PC-9 (cell line): ENCODE results near the gene MASP1. TPM values are rescaled to one million over a fixed set of nuclear protein-coding genes. Genes with fewer than 3 reads are reported as not detected.
A peak's percentile ranks its signal among the peaks of the same experiment; 100 is the strongest.

Experiments used
- BruUV-seq: library from RNA; stranded (reverse); fragments of 400-500 nt; replicated peaks from 2 replicates; lab custom pipeline; 2021; lab: Mats Ljungman, UMichigan
- CTCF ChIA-PET: fragments of 300-600 bp; sonication (Branson Sonifier 250); formaldehyde crosslinking; loops from one replicate; lab custom pipeline; 2022; ENCODE audit warnings: antibody characterized with exemption; lab: Charles Lee
- POLR2A ChIA-PET: fragments of 300-600 bp; sonication (Branson Sonifier 250); formaldehyde crosslinking; loops from one replicate; lab custom pipeline; 2022; ENCODE audit warnings: antibody characterized with exemption; ENCODE audit not compliant: unreplicated experiment; lab: Charles Lee
- DNase-seq, 2 experiments: peaks; one replicate each; pipeline versions ENCODE4 v3.0.0 to v3.0.0-alpha.2; 2015 to 2022; ENCODE audit warnings: mixed read lengths in 1 of 2
- H2AFZ ChIP-seq: fragments of 200-600 bp; sonication (generic); 2 replicates; pipeline ENCODE4 v1.8.1; 2017; ENCODE audit warnings: antibody characterized with exemption
- H3F3A ChIP-seq: fragments of 200-600 bp; sonication (generic); 2 replicates; pipeline ENCODE4 v1.8.1; 2017; ENCODE audit warnings: antibody characterized with exemption, mild to moderate bottlenecking, low read depth; ENCODE audit not compliant: insufficient read depth
- H3K27ac ChIP-seq: fragments of 200-600 bp; sonication (generic); 2 replicates; pipeline ENCODE4 v1.6.1; 2016; ENCODE audit warnings: mixed run types
- H3K27me3 ChIP-seq: fragments of 200-600 bp; sonication (generic); 2 replicates; pipeline ENCODE4 v1.6.1; 2016; ENCODE audit warnings: low read depth, mixed run types; ENCODE audit not compliant: insufficient read depth
- H3K36me3 ChIP-seq: fragments of 200-600 bp; sonication (generic); 2 replicates; pipeline ENCODE4 v1.6.1; 2016; ENCODE audit warnings: low read depth, mixed run types
- H3K4me1 ChIP-seq: fragments of 200-600 bp; sonication (generic); replicated peaks from 2 replicates; pipeline ENCODE4 v1.6.1; 2016; ENCODE audit warnings: mixed run types; ENCODE audit not compliant: insufficient read depth
- H3K4me2 ChIP-seq: fragments of 200-600 bp; sonication (generic); 2 replicates; pipeline ENCODE4 v1.6.1; 2017; ENCODE audit warnings: mixed run types
- H3K4me3 ChIP-seq: fragments of 200-600 bp; sonication (generic); 2 replicates; pipeline ENCODE4 v1.6.1; 2016; ENCODE audit warnings: mixed run types
- H3K79me2 ChIP-seq: fragments of 200-600 bp; sonication (generic); 2 replicates; pipeline ENCODE4 v1.6.1; 2017; ENCODE audit warnings: low read depth, mixed run types
- H3K9me2 ChIP-seq: fragments of 200-600 bp; sonication (generic); 2 replicates; pipeline ENCODE4 v1.8.1; 2017; ENCODE audit warnings: mild to moderate bottlenecking; ENCODE audit not compliant: insufficient read depth
- H3K9me3 ChIP-seq: fragments of 200-600 bp; sonication (generic); 2 replicates; pipeline ENCODE4 v1.8.1; 2016; ENCODE audit warnings: low read depth; ENCODE audit not compliant: insufficient read depth
- H4K20me1 ChIP-seq: fragments of 200-600 bp; sonication (generic); 2 replicates; pipeline ENCODE4 v1.8.1; 2017; ENCODE audit not compliant: insufficient read depth
- EZH2 ChIP-seq: fragments of 200-600 bp; sonication (generic); IDR thresholded peaks from 2 replicates; pipeline ENCODE4 v1.8.0; 2017; ENCODE audit warnings: antibody characterized with exemption, low read depth
- intact Hi-C: fragments of 100-400 bp; cut with micrococcal nuclease; formaldehyde crosslinking; loops from one replicate; pipeline ENCODE4 v1.10.0; 2022; ENCODE audit not compliant: unreplicated experiment
- total RNA-seq: library from RNA; stranded (reverse); gene quantifications from 2 replicates; pipeline ENCODE4 v1.2.3, GENCODE V29; 2021
- TF ChIP-seq, protein P1 (sequence below): fragments of 200-600 bp; sonication (generic); conservative IDR thresholded peaks from 2 replicates; pipeline ENCODE4 v1.6.1; 2017; ENCODE audit warnings: mixed run types, antibody characterized with exemption, mild to moderate bottlenecking, moderate library complexity

MASP1 gene
- total RNA-seq, 1 experiment from 2014 or later, result not detected

DNA sequence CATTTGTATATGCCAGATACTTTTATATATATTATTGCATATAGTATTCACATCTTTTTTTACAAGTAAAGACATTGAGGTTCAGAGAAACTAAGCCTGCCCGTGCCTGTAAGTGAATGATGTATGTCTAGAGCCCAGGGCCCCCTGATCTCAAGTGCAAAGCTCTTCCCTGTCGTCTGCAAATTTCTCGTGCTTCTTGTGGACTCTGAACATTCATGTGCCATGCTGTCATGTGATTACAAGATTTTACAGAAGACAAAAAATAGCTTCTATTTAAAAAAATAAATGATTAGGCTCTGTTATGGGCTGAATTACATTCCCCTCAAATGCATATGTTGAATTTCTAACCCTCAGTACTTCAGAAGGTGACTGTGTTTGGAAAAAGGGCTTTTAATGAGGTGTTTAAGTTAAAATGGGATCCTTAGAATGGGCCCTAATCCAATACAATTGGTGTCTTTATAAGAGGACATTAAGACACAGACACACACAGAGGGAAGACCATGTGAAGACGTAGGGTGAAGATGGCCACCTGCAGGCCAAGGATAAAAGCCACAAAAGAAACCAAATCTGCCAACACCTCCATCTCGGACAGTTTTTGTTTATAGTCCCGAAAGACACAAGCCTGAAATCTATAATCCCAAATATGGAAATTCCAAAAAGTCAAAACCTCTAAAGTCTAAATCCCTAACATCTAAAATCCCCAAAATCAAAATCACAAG lies 3.9 kb upstream of the MASP1 start:
- Histone ChIP-seq H2AFZ (no peak overlapping the region), H3K4me1 (no peaks in the 10 kb centered on the region), H4K20me1 (no peaks in the 10 kb centered on the region), H3K9me3 (no peaks in the 10 kb centered on the region), H3K4me2 (no peak overlapping the region), H3K79me2 (no peaks in the 10 kb centered on the region), H3K27me3 (0 out of 2 replicates have a peak, but pooled peaks cover 4% of the 10 kb centered on the region), H3K9me2 (no peaks in the 10 kb centered on the region), H3F3A (no peaks in the 10 kb centered on the region), H3K4me3 (no peak overlapping the region), H3K36me3 (no peaks in the 10 kb centered on the region), H3K27ac (no peak overlapping the region)
- no TSS peak for BruUV-seq
- POLR2A ChIA-PET, result interaction anchor here (0.6 kb wide), 1 partner anchor 304 kb away, joined by 4 read pairs; no protein-coding TSS in a partner anchor
- no peak for DNase-seq
- TF ChIP-seq EZH2, result no peak
- TF ChIP-seq, protein P1, sequence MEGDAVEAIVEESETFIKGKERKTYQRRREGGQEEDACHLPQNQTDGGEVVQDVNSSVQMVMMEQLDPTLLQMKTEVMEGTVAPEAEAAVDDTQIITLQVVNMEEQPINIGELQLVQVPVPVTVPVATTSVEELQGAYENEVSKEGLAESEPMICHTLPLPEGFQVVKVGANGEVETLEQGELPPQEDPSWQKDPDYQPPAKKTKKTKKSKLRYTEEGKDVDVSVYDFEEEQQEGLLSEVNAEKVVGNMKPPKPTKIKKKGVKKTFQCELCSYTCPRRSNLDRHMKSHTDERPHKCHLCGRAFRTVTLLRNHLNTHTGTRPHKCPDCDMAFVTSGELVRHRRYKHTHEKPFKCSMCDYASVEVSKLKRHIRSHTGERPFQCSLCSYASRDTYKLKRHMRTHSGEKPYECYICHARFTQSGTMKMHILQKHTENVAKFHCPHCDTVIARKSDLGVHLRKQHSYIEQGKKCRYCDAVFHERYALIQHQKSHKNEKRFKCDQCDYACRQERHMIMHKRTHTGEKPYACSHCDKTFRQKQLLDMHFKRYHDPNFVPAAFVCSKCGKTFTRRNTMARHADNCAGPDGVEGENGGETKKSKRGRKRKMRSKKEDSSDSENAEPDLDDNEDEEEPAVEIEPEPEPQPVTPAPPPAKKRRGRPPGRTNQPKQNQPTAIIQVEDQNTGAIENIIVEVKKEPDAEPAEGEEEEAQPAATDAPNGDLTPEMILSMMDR, result peak; percentile 52; the same call in 1 of the 2 replicates
- intact Hi-C loops, result loop anchor here (5.0 kb wide), 2 partner anchors 73 to 178 kb away; no protein-coding TSS in a partner anchor
- CTCF ChIA-PET, result interaction anchor here (1.1 to 2.3 kb wide), 2 partner anchors 75 to 677 kb away, joined by 5 to 13 read pairs; no protein-coding TSS in a partner anchor

DNA sequence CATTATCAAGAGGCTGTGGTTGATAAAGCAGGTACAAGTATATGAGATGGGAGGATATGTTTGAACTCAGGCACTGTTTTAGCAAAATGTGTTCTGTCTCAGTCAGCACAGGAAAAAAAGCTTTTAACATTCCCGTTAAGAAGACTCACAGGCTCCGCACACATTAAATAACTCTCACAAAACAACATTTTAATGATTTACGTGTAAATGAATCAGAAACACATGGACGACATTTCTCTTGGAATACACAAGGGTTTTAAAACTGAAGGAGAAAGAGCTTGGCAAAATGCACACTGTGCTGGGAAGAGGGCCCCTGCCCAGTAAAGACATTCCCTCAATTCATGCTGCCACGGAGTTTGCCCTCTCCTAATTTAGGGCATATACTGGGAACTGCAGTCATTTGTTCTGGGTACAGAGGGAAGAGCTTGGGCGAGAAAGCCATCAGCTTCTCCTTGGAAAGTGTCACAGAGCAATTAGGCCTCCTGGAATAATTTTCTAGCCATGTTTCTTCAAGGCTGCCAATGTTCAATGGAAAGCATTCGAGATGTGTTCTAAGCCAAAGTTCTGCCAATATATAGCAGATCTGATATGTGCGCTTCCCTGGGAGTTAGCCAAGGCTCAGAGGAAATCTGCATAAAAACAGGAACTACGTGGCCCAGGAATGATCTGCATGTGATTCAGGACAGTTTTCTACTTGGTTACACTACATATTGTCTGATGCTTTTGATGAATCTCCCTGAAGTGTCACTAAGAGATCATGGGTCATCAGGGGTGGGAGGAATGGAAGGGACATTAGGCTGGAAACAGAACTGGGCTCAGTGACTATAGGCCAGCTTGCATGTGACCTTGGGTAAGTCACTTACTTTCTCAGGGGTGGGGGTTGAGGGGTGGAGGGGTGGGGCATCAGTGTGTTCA lies 2.2 kb upstream of the MASP1 start:
- Histone ChIP-seq H3K4me3 (no peak overlapping the region), H3K4me2 (no peak overlapping the region), H3F3A (no peaks in the 10 kb centered on the region), H4K20me1 (no peaks in the 10 kb centered on the region), H3K27me3 (no peaks in the 10 kb centered on the region), H3K36me3 (no peaks in the 10 kb centered on the region), H3K79me2 (no peaks in the 10 kb centered on the region), H3K27ac (no peak overlapping the region), H3K4me1 (no peaks in the 10 kb centered on the region), H3K9me3 (no peaks in the 10 kb centered on the region), H2AFZ (no peak overlapping the region), H3K9me2 (no peaks in the 10 kb centered on the region)
- intact Hi-C loops, result loop anchor here (5.0 kb wide), 1 partner anchor 126 kb away; no protein-coding TSS in a partner anchor
- TF ChIP-seq, protein P1, result no peak
- TF ChIP-seq EZH2, result no peak
- CTCF ChIA-PET, result no interaction called here
- POLR2A ChIA-PET, result no interaction called here
- no peak for DNase-seq
- no TSS peak for BruUV-seq
